Lower lobe of right lung (tissue), 2 donors: ENCODE measurements around the gene PTPRCAP. TPM values are rescaled to one million over a fixed set of nuclear protein-coding genes. Genes with fewer than 3 reads are reported as not detected.
"Not testable (repeated sequence)": the region's sequence is repeated elsewhere in the genome, so short reads cannot be mapped to it uniquely, and the experiment has no call there.

ENCODE experiments used
- ATAC-seq, 2 donors: fragments of 200-7000 bp; cut with Tn5 transposase; one replicate each; pipeline ENCODE4 v1.9.1; 2020 to 2022; ENCODE audit warnings: mild to moderate bottlenecking in 2 of 2, moderate library complexity in 2 of 2
- DNase-seq: peaks from one replicate; pipeline ENCODE4 v3.0.0-alpha.2; 2020
- H3K27ac ChIP-seq: fragments of 200-600 bp; one replicate; pipeline ENCODE4 v1.8.0; 2022
- H3K27me3 ChIP-seq: fragments of 200-600 bp; one replicate; pipeline ENCODE4 v1.8.0; 2022; ENCODE audit warnings: low read depth
- H3K36me3 ChIP-seq: fragments of 200-600 bp; one replicate; pipeline ENCODE4 v1.8.0; 2022; ENCODE audit warnings: mild to moderate bottlenecking
- H3K4me1 ChIP-seq: fragments of 200-600 bp; one replicate; pipeline ENCODE4 v1.8.0; 2022
- H3K4me3 ChIP-seq: fragments of 200-600 bp; one replicate; pipeline ENCODE4 v1.8.0; 2022; ENCODE audit warnings: mild to moderate bottlenecking
- H3K9me3 ChIP-seq: fragments of 200-600 bp; one replicate; pipeline ENCODE4 v1.8.0; 2022
- intact Hi-C: fragments of 100-400 bp; cut with DNase I; formaldehyde crosslinking; loops from one replicate; pipeline ENCODE4 v1.11.0; 2022
- total RNA-seq: library from RNA; stranded (reverse); fragmentation: NEBNext Ultra II Directional; extraction: Animal tissue kit (Norgen Biotek cat#: 25700); gene quantifications from one replicate; pipeline ENCODE4 v1.2.1, GENCODE V29; 2021
- TF ChIP-seq, protein P1 (sequence below): fragments of 200-600 bp; IDR thresholded peaks from one replicate; pipeline ENCODE4 v1.8.0; 2022; ENCODE audit warnings: antibody characterized with exemption, mild to moderate bottlenecking
- donor health status: DM: no; HTN: yes; CAD: no; lungs with severe emphysema.

Gene PTPRCAP
- total RNA-seq, 1 donor from 2014 or later, result 15.7 TPM

DNA sequence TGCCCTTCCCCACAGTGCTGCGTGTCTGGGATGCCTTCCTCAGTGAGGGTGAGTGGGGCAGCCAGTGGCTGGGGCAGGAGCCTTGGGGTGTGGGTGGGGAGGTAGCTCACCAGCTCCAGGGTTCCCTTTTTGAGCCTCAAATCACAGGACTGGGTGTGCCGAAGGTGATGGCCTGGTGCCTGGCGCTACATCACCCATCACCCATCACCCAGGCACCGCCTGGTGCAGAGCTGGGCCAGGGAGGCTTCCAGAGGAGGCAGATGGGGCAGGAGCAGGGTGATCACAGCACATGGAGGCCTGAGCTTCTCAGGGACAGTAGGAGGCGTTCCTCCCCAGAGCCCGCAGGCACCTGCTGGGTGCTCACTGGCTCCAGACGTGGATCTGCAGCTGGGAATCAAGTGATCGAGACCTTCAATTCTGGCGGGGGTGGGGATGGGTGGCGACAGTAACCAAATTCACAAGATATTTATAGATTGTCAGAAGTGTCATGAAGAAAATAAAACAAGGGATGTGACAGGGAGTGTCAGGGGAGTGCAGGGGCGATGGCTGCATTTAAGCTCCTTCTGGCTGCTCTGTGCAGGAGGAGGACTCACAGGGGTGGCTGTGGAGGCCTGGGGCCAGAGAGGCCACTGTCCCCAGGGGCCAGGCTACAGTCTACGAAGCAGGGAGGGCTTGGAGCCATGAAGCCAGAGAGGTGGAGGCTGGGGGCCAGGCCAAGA, 30.4 kb downstream of the PTPRCAP start:
- Histone ChIP-seq H3K36me3 (no peaks in the 10 kb centered on the region), H3K27me3 (no peaks in the 10 kb centered on the region), H3K4me1 (peaks cover 26% of the 10 kb centered on the region), H3K9me3 (no peaks in the 10 kb centered on the region), H3K27ac (no peak overlapping the region), H3K4me3 (peak overlapping the region; percentile 8)
- ATAC-seq (no peak), DNase-seq (peak; percentile 46)
- TF ChIP-seq, protein P1, sequence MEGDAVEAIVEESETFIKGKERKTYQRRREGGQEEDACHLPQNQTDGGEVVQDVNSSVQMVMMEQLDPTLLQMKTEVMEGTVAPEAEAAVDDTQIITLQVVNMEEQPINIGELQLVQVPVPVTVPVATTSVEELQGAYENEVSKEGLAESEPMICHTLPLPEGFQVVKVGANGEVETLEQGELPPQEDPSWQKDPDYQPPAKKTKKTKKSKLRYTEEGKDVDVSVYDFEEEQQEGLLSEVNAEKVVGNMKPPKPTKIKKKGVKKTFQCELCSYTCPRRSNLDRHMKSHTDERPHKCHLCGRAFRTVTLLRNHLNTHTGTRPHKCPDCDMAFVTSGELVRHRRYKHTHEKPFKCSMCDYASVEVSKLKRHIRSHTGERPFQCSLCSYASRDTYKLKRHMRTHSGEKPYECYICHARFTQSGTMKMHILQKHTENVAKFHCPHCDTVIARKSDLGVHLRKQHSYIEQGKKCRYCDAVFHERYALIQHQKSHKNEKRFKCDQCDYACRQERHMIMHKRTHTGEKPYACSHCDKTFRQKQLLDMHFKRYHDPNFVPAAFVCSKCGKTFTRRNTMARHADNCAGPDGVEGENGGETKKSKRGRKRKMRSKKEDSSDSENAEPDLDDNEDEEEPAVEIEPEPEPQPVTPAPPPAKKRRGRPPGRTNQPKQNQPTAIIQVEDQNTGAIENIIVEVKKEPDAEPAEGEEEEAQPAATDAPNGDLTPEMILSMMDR, result no peak
- intact Hi-C loops, result no loop called here

- TF ChIP-seq, protein P1, result no peak
- peaks cover 28% of the 10 kb centered on the region for H3K4me1 ChIP-seq
- intact Hi-C loops, result no loop called here
- no peaks in the 10 kb centered on the region for H3K9me3 ChIP-seq
- peak overlapping the region; percentile 8 for H3K4me3 ChIP-seq
- no peaks in the 10 kb centered on the region for H3K27me3 ChIP-seq
- no peaks in the 10 kb centered on the region for H3K36me3 ChIP-seq
- ATAC-seq (no peak), DNase-seq (no peak)
- no peak overlapping the region for H3K27ac ChIP-seq
Measured at GRCh38 chr11:67406420-67406968, 31.0 kb downstream of the PTPRCAP start.

GRCh38 chr11:67405688-67406339, 31.7 kb downstream of the PTPRCAP start:
- Histone ChIP-seq H3K27ac (peak overlapping the region; percentile 4), H3K4me3 (peak overlapping the region; percentile 55)
- DNase-seq, result no peak

DNA sequence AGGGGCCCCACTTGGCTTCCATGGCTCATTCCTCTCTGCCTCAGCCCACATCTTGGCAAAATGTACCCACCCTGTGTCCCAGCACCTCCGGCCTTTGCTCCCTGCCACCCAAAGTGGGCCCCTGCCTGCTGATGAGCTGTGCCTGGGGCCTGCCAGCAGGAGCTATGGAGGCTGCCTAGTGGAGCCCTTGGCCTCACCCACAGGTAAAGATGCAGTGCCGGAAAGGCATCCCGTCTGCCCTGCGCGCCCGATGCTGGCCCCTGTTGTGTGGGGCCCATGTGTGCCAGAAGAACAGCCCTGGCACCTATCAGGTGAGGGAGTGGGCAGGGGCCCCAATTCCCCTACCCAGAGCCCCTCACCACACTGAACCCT, 32.3 kb downstream of the PTPRCAP start:
- no peak for ATAC-seq
- intact Hi-C loops, result no loop called here
- TF ChIP-seq, protein P1, result no peak
- peak overlapping the region; percentile 55 for H3K4me3 ChIP-seq
- DNase-seq, result no peak
- peak overlapping the region; percentile 78 for H3K27ac ChIP-seq
- peaks cover 38% of the 10 kb centered on the region for H3K4me1 ChIP-seq
- H3K36me3 ChIP-seq, result peaks cover 4% of the 10 kb centered on the region
- H3K27me3 ChIP-seq, result no peaks in the 10 kb centered on the region
- H3K9me3 ChIP-seq, result no peaks in the 10 kb centered on the region

More at GRCh38 chr11:67405688-67406339, 31.7 kb downstream of the PTPRCAP start:
- H3K36me3 ChIP-seq, result no peaks in the 10 kb centered on the region
- ATAC-seq, result no peak
- H3K4me1 ChIP-seq, result peaks cover 31% of the 10 kb centered on the region
- H3K27me3 ChIP-seq, result no peaks in the 10 kb centered on the region
- H3K9me3 ChIP-seq, result no peaks in the 10 kb centered on the region
- TF ChIP-seq, protein P1, result no peak
- intact Hi-C loops, result no loop called here

- TF ChIP-seq, protein P1, result no peak
- peaks cover 10% of the 10 kb centered on the region for H3K36me3 ChIP-seq
- no peaks in the 10 kb centered on the region for H3K9me3 ChIP-seq
- H3K27ac ChIP-seq, result peak overlapping the region; percentile 78
- DNase-seq (peak; percentile 76), ATAC-seq (peak in 1 of 2 donors; percentile 2)
- intact Hi-C loops, result no loop called here
- H3K4me3 ChIP-seq, result peak overlapping the region; percentile 55
- H3K4me1 ChIP-seq, result peaks cover 42% of the 10 kb centered on the region
- no peaks in the 10 kb centered on the region for H3K27me3 ChIP-seq
Measured at GRCh38 chr11:67404515-67405195, 32.8 kb downstream of the PTPRCAP start.

DNA sequence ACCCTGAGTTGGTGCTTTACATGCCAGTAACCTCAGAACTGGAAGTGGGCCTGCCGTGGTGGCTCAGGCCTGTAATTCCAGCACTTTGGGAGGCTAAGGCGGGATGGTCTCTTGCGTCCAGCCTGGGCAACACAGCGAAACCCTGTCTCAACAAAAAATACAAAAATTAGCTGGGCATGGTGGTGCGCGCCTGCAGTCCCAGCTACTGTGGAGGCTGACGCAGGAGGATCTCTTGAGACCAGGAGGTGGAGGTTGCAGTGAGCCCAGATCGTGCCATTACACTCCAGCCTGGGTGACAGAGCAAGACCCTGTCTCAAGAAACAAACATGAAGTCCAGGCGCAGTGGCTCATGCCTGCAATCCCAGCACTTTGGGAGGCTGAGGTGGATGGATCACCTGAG, 34.4 kb downstream of the PTPRCAP start:
- H3K9me3 ChIP-seq, intact Hi-C loops, ATAC-seq, DNase-seq, H3K27me3 ChIP-seq: not testable (repeated sequence)
- H3K4me3 ChIP-seq, result peak overlapping the region; percentile 55
- H3K27ac ChIP-seq, result peak overlapping the region; percentile 78
- peaks cover 25% of the 10 kb centered on the region for H3K36me3 ChIP-seq
- H3K4me1 ChIP-seq, result peaks cover 40% of the 10 kb centered on the region

GRCh38 chr11:67402192-67402839, 35.2 kb downstream of the PTPRCAP start:
- intact Hi-C loops, DNase-seq, H3K27me3 ChIP-seq, ATAC-seq, H3K9me3 ChIP-seq: not testable (repeated sequence)
- H3K4me1 ChIP-seq, result peaks cover 44% of the 10 kb centered on the region
- peaks cover 33% of the 10 kb centered on the region for H3K36me3 ChIP-seq
- H3K4me3 ChIP-seq, result peak overlapping the region; percentile 98
- peak overlapping the region; percentile 94 for H3K27ac ChIP-seq
